HCT116 (cell line): Measurements from ENCODE around the gene PSMB7. TPM values are rescaled to one million over a fixed set of nuclear protein-coding genes. Genes with fewer than 3 reads are reported as not detected.

Source experiments
- ATAC-seq: fragments of 200-7000 bp; cut with Tn5 transposase; 2 replicates; pipeline ENCODE4 v1.9.1; 2020; ENCODE audit warnings: mild to moderate bottlenecking, moderate library complexity
- BruUV-seq: library from RNA; stranded (reverse); fragments of 400-500 nt; replicated peaks from 2 replicates; lab custom pipeline; 2021; lab: Mats Ljungman, UMichigan
- CTCF ChIA-PET: fragments of 300-600 bp; sonication (Branson Sonifier 250); formaldehyde crosslinking; loops from one replicate; lab custom pipeline; 2021; ENCODE audit warnings: antibody characterized with exemption; lab: Charles Lee
- POLR2A ChIA-PET: fragments of 300-600, 350-600 bp; sonication (Branson Sonifier 250); formaldehyde crosslinking; loops from one replicate; lab custom pipeline; 2021; ENCODE audit warnings: antibody characterized with exemption; lab: Charles Lee
- RAD21 ChIA-PET, 2 experiments: fragments of 300-600 bp; sonication (Branson Sonifier 250); formaldehyde crosslinking; loops; one replicate each; lab custom pipeline; 2023; ENCODE audit warnings: low total read pairs in 2 of 2; ENCODE audit not compliant: uncharacterized antibody in 2 of 2, unreplicated experiment in 2 of 2, low non-redundant PET in 1 of 2; lab: Charles Lee
- DNase-seq: peaks from one replicate; pipeline ENCODE4 v3.0.0-alpha.2; 2010; ENCODE audit warnings: low read depth, low spot score
- H2AFZ ChIP-seq: fragments of 200-600 bp; shearing (Covaris generic), sonication (generic); 2 replicates; pipeline ENCODE4 v1.6.1; 2017; ENCODE audit warnings: low read depth, mixed run types, mixed read lengths, antibody characterized with exemption, low read length; ENCODE audit not compliant: poor library complexity, severe bottlenecking
- H3K27ac ChIP-seq: 2 replicates; pipeline ENCODE4 v1.5.1; 2012; ENCODE audit warnings: low read depth, low read length
- H3K27me3 ChIP-seq: fragments of 200-600 bp; sonication (generic); 2 replicates; pipeline ENCODE4 v1.6.1; 2016; ENCODE audit warnings: mixed run types, low read length, mixed read lengths; ENCODE audit not compliant: insufficient read depth
- H3K36me3 ChIP-seq, 2 experiments: fragments of 200-500 bp in 1 of 2; fragments of 200-600 bp in 1 of 2; sonication (Bioruptor generic) in 1 of 2; sonication (generic) in 1 of 2; 2 replicates each; pipeline versions ENCODE4 v1.5.1 to v1.6.1; 2014 to 2016; ENCODE audit warnings: low read length in 2 of 2, inconsistent platforms in 1 of 2, mixed read lengths in 1 of 2, mixed run types in 1 of 2; ENCODE audit not compliant: insufficient read depth in 2 of 2, control insufficient read depth in 1 of 2
- H3K4me1 ChIP-seq, 2 experiments: fragments of 200-600 bp in 1 of 2; sonication (generic) in 1 of 2; 2 replicates each; pipeline versions ENCODE4 v1.5.1 to v1.6.1; 2012 to 2017; ENCODE audit warnings: low read length in 2 of 2, inconsistent platforms in 1 of 2, mild to moderate bottlenecking in 1 of 2, mixed read lengths in 1 of 2, mixed run types in 1 of 2, moderate library complexity in 1 of 2; ENCODE audit not compliant: insufficient read depth in 2 of 2, control insufficient read depth in 1 of 2
- H3K4me2 ChIP-seq: fragments of 200-600 bp; sonication (generic); 2 replicates; pipeline ENCODE4 v1.6.1; 2017; ENCODE audit warnings: mixed run types, low read length, mixed read lengths
- H3K4me3 ChIP-seq, 2 experiments: fragments of 200-600 bp in 1 of 2; sonication (generic) in 1 of 2; replicated peaks in 1 of 2; 2 replicates each; pipeline ENCODE4 v1.5.1; 2011 to 2016; ENCODE audit warnings: low read length in 2 of 2, control low read depth in 1 of 2, low read depth in 1 of 2, mild to moderate bottlenecking in 1 of 2, mixed read lengths in 1 of 2, mixed run types in 1 of 2
- H3K79me2 ChIP-seq: fragments of 200-600 bp; sonication (generic); 2 replicates; pipeline ENCODE4 v1.6.1; 2017; ENCODE audit warnings: mild to moderate bottlenecking, mixed run types, low read length, moderate library complexity, mixed read lengths; ENCODE audit not compliant: insufficient read depth
- H3K9ac ChIP-seq: fragments of 200-600 bp; sonication (generic); 2 replicates; pipeline ENCODE4 v1.6.1; 2016; ENCODE audit warnings: low read length, mixed read lengths
- H3K9me2 ChIP-seq: fragments of 200-600 bp; sonication (generic), shearing (Covaris generic); 2 replicates; pipeline ENCODE4 v1.6.1; 2017; ENCODE audit warnings: mixed run types, mild to moderate bottlenecking, moderate library complexity; ENCODE audit not compliant: insufficient read depth
- H3K9me3 ChIP-seq, 2 experiments: fragments of 200-500 bp in 1 of 2; fragments of 200-600 bp in 1 of 2; sonication (Bioruptor generic) in 1 of 2; sonication (generic) in 1 of 2; 2 replicates each; pipeline ENCODE4 v1.6.1; 2014 to 2017; ENCODE audit warnings: low read length in 2 of 2, mixed read lengths in 2 of 2, inconsistent platforms in 1 of 2, low read depth in 1 of 2, mild to moderate bottlenecking in 1 of 2, mixed run types in 1 of 2, moderate library complexity in 1 of 2; ENCODE audit not compliant: control insufficient read depth in 1 of 2, insufficient read depth in 1 of 2
- H4K20me1 ChIP-seq: fragments of 200-600 bp; sonication (generic), shearing (Covaris generic); 2 replicates; pipeline ENCODE4 v1.6.1; 2017; ENCODE audit warnings: mixed run types, mild to moderate bottlenecking, moderate library complexity; ENCODE audit not compliant: insufficient read depth
- EZH2 ChIP-seq: fragments of 200-600 bp; sonication (generic); IDR thresholded peaks from 2 replicates; pipeline ENCODE4 v1.6.1; 2017; ENCODE audit warnings: antibody characterized with exemption, mixed run types
- FOSL1 ChIP-seq: IDR thresholded peaks from 2 replicates; pipeline ENCODE4 v1.6.1; 2012; ENCODE audit warnings: low read depth
- JUND ChIP-seq: IDR thresholded peaks from 2 replicates; pipeline ENCODE4 v1.6.1; 2012
- MAX ChIP-seq: IDR thresholded peaks from 2 replicates; pipeline ENCODE4 v1.6.1; 2012
- RAD21 ChIP-seq: IDR thresholded peaks from 2 replicates; pipeline ENCODE4 v1.6.1; 2012; ENCODE audit warnings: low read depth, mild to moderate bottlenecking
- SIN3A ChIP-seq: IDR thresholded peaks from 2 replicates; pipeline ENCODE4 v1.6.1; 2012; ENCODE audit warnings: low read depth
- TCF7L2 ChIP-seq: IDR thresholded peaks from 2 replicates; pipeline ENCODE4 v1.7.0; 2011; ENCODE audit warnings: borderline replicate concordance, inconsistent platforms; ENCODE audit not compliant: insufficient read depth, insufficient read length; ENCODE audit errors: extremely low read depth
- ZBTB33 ChIP-seq: IDR thresholded peaks from 2 replicates; pipeline ENCODE4 v1.6.1; 2011; ENCODE audit warnings: mild to moderate bottlenecking, low read length, moderate library complexity; ENCODE audit not compliant: insufficient replicate concordance; ENCODE audit errors: extremely low read depth
- ZFX ChIP-seq: fragments of 450-650 bp; IDR thresholded peaks from 2 replicates; pipeline ENCODE4 v1.6.1; 2017
- ZNF274 ChIP-seq: fragments of 200-500 bp; sonication (Bioruptor generic); IDR thresholded peaks from 2 replicates; pipeline ENCODE4 v1.6.1; 2014; ENCODE audit warnings: mild to moderate bottlenecking, low read depth, low read length, inconsistent platforms
- intact Hi-C: fragments of 100-400 bp; cut with micrococcal nuclease; formaldehyde crosslinking; loops from 2 replicates; pipeline ENCODE4 v1.10.0; 2022
- total RNA-seq: library from RNA; stranded (reverse); gene quantifications from one replicate; pipeline ENCODE4 v1.2.1, GENCODE V29; 2021; ENCODE audit not compliant: unreplicated experiment

The PSMB7 gene
- total RNA-seq, 1 experiment from 2014 or later: 222 TPM

DNA sequence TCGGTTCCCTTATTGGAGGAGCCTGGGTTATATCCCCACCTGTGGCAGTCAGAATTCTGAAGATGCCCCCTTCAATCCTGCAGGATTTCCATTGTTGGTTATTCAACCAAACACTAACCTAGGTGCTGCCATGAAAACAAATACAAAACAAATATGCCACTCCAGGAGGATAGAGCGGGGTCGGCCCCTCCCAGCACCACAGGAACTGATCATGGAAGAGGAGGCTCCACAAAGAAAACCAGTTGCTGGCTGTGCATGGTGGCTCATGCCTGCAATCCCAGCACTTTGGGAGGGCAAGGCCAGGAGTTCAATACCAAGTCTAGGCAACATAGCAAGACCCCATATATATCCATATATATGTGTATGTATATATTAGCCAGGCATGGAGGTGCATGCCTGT, 21.8 kb upstream of the PSMB7 start:
- DNase-seq (no peak), ATAC-seq (no peak)
- Histone ChIP-seq H3K27me3 (no peaks in the 10 kb centered on the region), H3K9ac (no peak overlapping the region), H3K4me1 (peaks cover 0 to 3% of the 10 kb centered on the region in 2 experiments; a peak in 1 of 4 replicates), H3K36me3 (no peaks in the 10 kb centered on the region), H3K9me2 (no peaks in the 10 kb centered on the region), H3K27ac (no peak overlapping the region), H4K20me1 (no peaks in the 10 kb centered on the region), H3K79me2 (no peaks in the 10 kb centered on the region), H3K4me2 (no peak overlapping the region), H3K4me3 (no peak overlapping the region), H2AFZ (no peak overlapping the region), H3K9me3 (no peaks in the 10 kb centered on the region)
- TF ChIP-seq TCF7L2 (no peak), RAD21 (no peak), ZFX (no peak), ZBTB33 (no peak), EZH2 (no peak), ZNF274 (no peak)
- intact Hi-C loops: no loop called here
- CTCF ChIA-PET: no interaction called here
- BruUV-seq: no TSS peak
- RAD21 ChIA-PET: no interaction called here
- POLR2A ChIA-PET: no interaction called here

GRCh38 chr9:124436320-124436719, 21.1 kb upstream of the PSMB7 start:
- H3K27ac ChIP-seq: no peak overlapping the region
- no TSS peak for BruUV-seq
- no peaks in the 10 kb centered on the region for H3K36me3 ChIP-seq
- H3K27me3 ChIP-seq: no peaks in the 10 kb centered on the region
- H2AFZ ChIP-seq: no peak overlapping the region
- ChIA-PET CTCF (no interaction called here), RAD21 (no interaction called here), POLR2A (no interaction called here)
- TF ChIP-seq JUND (no peak), MAX (no peak), FOSL1 (no peak), ZFX (no peak), SIN3A (no peak)
- no peak overlapping the region for H3K4me3 ChIP-seq
- no peaks in the 10 kb centered on the region for H4K20me1 ChIP-seq
- no peak for DNase-seq
- no peaks in the 10 kb centered on the region for H3K9me3 ChIP-seq
- no peak for ATAC-seq
- intact Hi-C loops: no loop called here
- peaks cover 0 to 3% of the 10 kb centered on the region in 2 experiments; a peak in 1 of 4 replicates for H3K4me1 ChIP-seq
- H3K9ac ChIP-seq: no peak overlapping the region
- H3K79me2 ChIP-seq: no peaks in the 10 kb centered on the region
- H3K9me2 ChIP-seq: no peaks in the 10 kb centered on the region
- no peak overlapping the region for H3K4me2 ChIP-seq
